PC-9 (cell line): ENCODE results near the gene GPC5.

ENCODE experiments used
- EZH2 ChIP-seq: fragments of 200-600 bp; sonication (generic); IDR thresholded peaks from 2 replicates; pipeline ENCODE4 v1.8.0; 2017; ENCODE audit warnings: antibody characterized with exemption, low read depth
- TF ChIP-seq, protein P1 (sequence below): fragments of 200-600 bp; sonication (generic); conservative IDR thresholded peaks from 2 replicates; pipeline ENCODE4 v1.6.1; 2017; ENCODE audit warnings: mixed run types, antibody characterized with exemption, mild to moderate bottlenecking, moderate library complexity

DNA sequence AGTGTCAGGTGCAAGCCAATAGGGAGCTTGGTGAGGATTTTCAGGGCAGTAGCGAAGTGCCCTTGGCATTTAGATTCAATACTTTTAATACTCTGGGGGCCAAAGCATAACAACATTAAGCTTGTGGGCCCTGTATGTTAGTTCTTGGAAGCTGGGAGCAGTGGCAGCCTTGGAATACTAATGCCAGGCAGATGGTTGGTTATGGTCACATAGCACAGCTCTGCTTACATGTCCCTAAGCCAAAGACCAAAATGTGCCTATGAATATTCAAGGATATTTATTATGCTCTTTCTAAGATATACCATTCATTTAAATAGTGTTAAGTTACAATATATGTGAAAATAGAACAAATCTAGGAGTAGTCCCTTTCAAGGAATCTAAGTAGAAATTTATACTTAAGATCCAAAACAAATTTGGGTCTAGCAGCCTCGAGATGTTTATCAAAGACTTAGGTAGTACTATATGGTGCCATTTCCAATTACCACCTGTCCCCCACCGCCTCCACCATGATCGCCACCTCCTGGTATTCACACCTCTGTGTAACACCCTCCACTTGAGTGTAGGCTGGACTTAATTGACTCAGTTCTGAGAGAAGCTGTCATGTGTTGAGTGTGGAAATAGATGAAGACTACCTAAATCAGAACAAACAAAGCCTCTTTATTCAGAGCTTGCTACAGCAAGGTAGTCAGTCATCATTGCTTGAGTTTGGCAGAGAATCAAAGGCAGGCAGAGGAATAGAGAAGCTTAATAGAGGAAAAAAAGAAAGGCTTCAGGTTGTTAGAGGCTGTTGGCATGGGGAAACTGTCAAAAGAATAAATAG is 261.0 kb downstream of the GPC5 start:
- TF ChIP-seq EZH2 = no peak
- TF ChIP-seq, protein P1, sequence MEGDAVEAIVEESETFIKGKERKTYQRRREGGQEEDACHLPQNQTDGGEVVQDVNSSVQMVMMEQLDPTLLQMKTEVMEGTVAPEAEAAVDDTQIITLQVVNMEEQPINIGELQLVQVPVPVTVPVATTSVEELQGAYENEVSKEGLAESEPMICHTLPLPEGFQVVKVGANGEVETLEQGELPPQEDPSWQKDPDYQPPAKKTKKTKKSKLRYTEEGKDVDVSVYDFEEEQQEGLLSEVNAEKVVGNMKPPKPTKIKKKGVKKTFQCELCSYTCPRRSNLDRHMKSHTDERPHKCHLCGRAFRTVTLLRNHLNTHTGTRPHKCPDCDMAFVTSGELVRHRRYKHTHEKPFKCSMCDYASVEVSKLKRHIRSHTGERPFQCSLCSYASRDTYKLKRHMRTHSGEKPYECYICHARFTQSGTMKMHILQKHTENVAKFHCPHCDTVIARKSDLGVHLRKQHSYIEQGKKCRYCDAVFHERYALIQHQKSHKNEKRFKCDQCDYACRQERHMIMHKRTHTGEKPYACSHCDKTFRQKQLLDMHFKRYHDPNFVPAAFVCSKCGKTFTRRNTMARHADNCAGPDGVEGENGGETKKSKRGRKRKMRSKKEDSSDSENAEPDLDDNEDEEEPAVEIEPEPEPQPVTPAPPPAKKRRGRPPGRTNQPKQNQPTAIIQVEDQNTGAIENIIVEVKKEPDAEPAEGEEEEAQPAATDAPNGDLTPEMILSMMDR = no peak
